ENCODE data around the gene SRPX. TPM values are rescaled to one million over a fixed set of nuclear protein-coding genes. Genes with fewer than 3 reads are reported as not detected.
A peak's percentile ranks its signal among the peaks of the same experiment; 100 is the strongest.

SRPX gene
- total RNA-seq, 4 donors from 2014 or later, result 14.2 to 26.4 (median 22.1) TPM

DNA sequence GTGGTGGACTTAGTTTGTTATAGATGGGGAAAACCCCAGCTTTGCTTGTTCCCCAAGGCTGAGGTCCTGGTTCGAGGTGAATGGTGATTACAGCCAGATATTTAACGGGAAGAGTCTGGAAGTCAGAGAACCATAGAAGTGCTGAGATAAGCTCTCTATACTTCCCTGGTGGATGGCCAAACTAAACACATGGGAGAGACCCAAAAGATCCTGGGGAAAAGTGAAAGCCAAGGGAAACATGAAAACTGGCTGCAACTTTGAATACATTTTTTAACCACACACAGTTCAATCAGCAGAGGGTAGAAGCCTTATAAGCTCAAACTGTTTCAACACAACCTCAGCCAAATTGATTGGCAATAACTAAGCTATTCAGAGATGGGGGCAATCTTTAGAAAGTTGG, 29.3 kb upstream of the SRPX start:
- no peak for DNase-seq
- Histone ChIP-seq H3K36me3 (no peaks in the 10 kb centered on the region), H3K4me3 (no peak overlapping the region), H3K27me3 (no peaks in the 10 kb centered on the region), H3K9me3 (no peaks in the 10 kb centered on the region), H3K4me1 (no peaks in the 10 kb centered on the region), H3K27ac (no peak overlapping the region)
- TF ChIP-seq, protein P1, sequence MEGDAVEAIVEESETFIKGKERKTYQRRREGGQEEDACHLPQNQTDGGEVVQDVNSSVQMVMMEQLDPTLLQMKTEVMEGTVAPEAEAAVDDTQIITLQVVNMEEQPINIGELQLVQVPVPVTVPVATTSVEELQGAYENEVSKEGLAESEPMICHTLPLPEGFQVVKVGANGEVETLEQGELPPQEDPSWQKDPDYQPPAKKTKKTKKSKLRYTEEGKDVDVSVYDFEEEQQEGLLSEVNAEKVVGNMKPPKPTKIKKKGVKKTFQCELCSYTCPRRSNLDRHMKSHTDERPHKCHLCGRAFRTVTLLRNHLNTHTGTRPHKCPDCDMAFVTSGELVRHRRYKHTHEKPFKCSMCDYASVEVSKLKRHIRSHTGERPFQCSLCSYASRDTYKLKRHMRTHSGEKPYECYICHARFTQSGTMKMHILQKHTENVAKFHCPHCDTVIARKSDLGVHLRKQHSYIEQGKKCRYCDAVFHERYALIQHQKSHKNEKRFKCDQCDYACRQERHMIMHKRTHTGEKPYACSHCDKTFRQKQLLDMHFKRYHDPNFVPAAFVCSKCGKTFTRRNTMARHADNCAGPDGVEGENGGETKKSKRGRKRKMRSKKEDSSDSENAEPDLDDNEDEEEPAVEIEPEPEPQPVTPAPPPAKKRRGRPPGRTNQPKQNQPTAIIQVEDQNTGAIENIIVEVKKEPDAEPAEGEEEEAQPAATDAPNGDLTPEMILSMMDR (IDR thresholded peaks at IDR 0.05), result no peak

DNA sequence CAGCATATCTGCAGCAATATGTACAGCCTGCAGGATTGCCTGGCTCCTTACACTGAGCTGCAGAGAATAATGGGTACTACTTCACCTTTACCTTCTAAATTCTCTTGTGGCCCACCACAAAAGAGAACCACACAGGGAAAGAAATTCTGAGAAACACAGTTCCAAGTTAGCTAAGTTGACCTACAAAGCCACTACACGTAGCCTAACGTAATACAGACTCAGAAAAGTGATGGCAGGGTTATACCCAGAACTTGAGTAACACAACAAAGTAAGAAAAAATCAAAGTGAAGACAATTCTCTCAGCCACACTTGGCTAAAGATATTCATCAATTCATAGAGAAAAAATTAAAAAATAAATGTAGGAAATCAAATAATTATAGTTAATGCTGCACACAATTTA, 26.4 kb upstream of the SRPX start:
- Histone ChIP-seq H3K27me3 (no peaks in the 10 kb centered on the region), H3K4me3 (no peak overlapping the region), H3K9me3 (no peaks in the 10 kb centered on the region), H3K4me1 (no peaks in the 10 kb centered on the region), H3K27ac (no peak overlapping the region), H3K36me3 (no peaks in the 10 kb centered on the region)
- TF ChIP-seq, protein P1 (IDR thresholded peaks at IDR 0.05), result no peak
- TF ChIP-seq POLR2A (IDR thresholded peaks at IDR 0.05), result no peak
- no peak for DNase-seq

DNA sequence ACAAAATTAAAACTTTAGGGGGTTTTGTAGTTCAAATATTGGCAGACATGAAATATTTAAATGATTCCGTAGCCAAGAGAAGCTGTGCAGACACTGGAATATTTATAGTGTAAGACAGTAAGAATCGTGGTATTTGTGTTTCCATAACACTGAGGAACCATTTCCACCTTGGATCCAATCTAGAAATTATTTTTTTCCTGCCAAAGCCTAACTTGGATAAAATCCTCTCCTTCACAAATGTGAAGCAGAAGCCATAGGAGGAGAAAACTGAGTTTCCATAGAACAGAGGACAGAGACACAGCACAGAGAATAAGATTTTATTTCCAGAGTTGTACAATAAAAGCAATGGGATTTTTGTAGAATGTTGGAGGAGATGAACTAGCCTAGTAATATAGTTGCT, 19.9 kb upstream of the SRPX start:
- DNase-seq, result no peak
- TF ChIP-seq POLR2A (IDR thresholded peaks at IDR 0.05), result no peak
- TF ChIP-seq, protein P1 (IDR thresholded peaks at IDR 0.05), result no peak
- H3K27ac ChIP-seq, result no peak overlapping the region
- H3K4me1 ChIP-seq, result no peaks in the 10 kb centered on the region
- no peaks in the 10 kb centered on the region for H3K36me3 ChIP-seq
- no peaks in the 10 kb centered on the region for H3K9me3 ChIP-seq
- H3K4me3 ChIP-seq, result no peak overlapping the region
- H3K27me3 ChIP-seq, result no peaks in the 10 kb centered on the region

DNA sequence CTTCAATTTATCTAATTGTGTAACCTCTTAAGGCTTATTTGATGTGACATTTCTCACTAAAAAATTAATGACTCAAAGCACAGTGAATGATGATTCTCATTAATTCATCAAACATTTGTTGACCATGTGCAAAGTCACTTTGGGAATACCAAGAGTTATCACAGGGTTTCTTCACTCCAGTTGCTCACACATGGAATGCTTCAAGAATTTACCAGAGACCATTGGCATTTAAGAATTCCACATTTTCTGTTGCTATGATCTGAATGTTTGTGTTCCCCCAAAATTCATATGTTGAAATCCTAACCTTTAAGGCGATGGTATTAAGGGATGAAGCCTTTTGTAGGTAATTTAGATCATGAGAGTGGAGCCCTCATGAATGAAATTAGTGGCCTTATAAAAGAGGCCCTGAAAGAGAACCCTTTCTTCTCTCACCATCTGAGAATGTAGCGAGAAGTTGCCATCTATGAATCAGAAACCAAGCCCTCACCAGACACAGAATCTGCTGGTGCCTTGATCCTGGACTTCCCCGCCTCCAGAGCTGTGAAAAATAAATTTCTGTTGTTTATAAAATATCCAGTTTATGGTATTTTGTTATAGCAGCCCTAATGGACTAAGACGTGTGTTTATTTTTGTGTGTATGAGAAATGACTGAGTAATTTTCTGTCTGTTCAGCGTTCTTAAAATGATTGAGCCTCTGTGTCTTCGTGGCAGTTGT, 16.4 kb upstream of the SRPX start:
- no peak for DNase-seq
- Histone ChIP-seq H3K36me3 (no peaks in the 10 kb centered on the region), H3K4me1 (no peaks in the 10 kb centered on the region), H3K4me3 (no peak overlapping the region), H3K27me3 (no peaks in the 10 kb centered on the region), H3K27ac (no peak overlapping the region), H3K9me3 (no peaks in the 10 kb centered on the region)
- no peak for TF ChIP-seq POLR2A (IDR thresholded peaks at IDR 0.05)
- TF ChIP-seq, protein P1 (IDR thresholded peaks at IDR 0.05), result no peak

DNA sequence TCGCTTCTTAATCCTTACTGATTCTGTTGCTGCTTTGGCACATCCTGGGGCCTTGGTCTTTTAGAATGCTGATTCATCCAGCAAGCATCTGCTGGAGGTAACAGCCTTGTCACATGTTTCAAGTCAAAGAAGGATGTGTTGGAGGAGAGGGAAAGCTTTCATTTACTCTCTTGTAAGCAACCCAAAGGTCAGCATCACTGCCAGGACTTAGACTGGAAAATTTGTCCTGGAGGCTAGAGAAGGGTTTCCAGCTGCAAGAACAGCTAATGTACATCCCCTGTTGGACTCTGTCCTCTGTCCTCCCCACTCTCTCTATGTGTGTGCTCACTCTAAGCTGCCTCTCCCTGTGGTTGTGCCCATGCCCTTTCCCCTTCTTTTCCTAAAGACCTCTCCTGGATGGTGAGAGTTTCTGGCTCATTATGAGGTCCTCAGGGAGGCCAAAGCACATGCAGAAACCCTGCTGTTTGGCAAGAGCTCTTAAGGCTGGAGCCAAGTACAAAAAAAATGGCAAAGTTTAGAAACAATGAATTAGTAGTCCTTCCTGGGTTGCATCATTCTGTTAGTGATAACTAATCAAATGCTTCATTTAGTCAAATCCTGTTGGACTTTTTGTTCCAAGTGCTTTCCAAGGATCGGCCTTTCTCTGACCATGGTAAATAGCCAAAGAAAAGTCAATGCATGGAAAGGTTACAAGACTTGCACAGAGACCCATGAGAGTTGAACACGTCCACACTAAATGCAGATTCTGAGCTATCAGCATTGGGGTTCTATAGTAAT, 13.4 kb upstream of the SRPX start:
- TF ChIP-seq POLR2A (IDR thresholded peaks at IDR 0.05), result no peak
- TF ChIP-seq, protein P1 (IDR thresholded peaks at IDR 0.05), result no peak
- DNase-seq, result no peak

More for the DNA sequence above, 13.4 kb upstream of the SRPX start:
- Histone ChIP-seq H3K27ac (peak overlapping the region in 2 of 4 donors; percentile 42 to 43), H3K27me3 (no peaks in the 10 kb centered on the region), H3K9me3 (no peaks in the 10 kb centered on the region), H3K36me3 (no peaks in the 10 kb centered on the region), H3K4me3 (no peak overlapping the region), H3K4me1 (no peaks in the 10 kb centered on the region)

Data from Peyer's patch (tissue), 4 donors.